NCI-H226 (cell line): Measurements from ENCODE around the gene INMT.

Experiments
- DNase-seq: peaks from one replicate; pipeline ENCODE4 v3.0.0-alpha.2; 2015

INMT gene

GRCh38 chr7:30729642-30730041, 22.3 kb upstream of the INMT start:
- DNase-seq, result no peak

DNA sequence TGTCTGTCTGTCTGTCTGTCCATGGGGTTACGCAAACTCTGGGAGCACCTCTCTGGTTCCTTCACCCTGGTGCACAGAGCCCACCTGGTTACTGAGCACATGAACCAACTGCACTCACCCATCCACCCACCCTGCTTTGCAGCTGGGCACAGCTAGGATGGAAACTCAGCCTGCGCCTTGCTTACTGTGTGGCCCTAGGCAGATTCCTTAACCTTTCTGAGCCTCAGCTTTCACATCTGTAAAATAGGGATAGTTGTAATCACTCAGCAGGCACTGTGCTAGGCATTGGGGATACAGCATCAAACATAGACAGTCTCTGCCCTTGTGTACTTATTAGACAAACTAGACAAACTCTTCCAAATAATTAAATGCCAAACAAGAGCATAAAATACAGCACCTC, 21.8 kb upstream of the INMT start:
- no peak for DNase-seq

DNA sequence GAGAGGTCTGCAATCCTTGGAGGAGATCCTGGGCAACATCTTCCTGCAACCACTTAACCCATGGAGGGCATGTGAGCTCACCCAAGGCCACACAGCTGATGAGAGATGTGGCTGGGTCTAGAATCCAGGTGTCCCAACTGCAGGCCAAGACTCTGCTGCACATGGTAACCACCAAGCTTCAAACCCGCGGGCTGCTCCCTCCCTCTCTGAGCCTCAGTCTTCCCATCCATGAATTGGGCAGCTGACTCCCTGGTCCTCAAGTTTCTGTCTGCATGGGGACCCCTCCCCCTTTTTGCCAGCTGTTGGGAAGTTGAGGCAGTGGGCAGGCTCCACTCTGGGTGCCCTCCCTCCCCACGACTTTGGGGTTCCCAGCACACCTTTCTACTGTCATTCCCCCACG, 20.9 kb upstream of the INMT start:
- no peak for DNase-seq

DNA sequence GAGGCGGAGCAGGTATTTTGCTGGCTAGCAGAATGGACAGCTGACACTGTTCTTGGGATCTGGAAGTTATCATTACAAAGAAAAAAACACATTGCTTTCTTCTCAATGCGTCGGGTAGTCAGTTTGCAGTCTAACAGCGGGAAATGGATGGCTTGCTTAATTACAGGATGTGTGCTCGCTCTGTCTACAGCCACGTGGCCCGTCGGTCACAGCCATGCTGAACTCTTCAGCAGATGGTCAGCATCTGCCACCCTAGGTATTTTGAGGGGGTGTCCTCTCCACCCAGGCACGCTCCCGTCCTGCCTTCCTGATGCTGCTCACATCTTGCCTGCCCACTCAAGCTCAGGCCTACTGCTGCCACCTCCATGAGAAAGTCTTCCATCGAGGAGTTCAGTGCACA, 20.4 kb upstream of the INMT start:
- DNase-seq, result no peak

DNA sequence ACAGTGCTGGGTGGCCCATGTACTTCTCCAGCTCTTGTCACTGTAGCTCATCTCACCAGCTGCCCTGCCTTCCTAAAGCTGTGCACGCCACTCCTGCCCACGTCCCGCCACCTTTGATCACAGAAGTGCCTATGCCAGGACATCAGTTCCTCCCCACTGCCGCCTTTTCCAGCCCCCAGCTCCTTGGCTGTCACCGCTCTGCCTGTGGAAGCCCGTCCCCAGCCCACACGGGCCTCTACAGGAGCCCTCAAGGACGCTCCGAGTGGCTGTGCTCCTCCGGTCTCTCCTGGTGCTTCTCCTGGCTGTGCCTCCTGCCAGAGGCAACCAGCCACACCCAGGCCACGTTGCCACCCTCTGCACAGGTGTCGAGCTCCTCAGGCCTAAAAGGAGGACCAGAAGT, 19.3 kb upstream of the INMT start:
- no peak for DNase-seq

DNA sequence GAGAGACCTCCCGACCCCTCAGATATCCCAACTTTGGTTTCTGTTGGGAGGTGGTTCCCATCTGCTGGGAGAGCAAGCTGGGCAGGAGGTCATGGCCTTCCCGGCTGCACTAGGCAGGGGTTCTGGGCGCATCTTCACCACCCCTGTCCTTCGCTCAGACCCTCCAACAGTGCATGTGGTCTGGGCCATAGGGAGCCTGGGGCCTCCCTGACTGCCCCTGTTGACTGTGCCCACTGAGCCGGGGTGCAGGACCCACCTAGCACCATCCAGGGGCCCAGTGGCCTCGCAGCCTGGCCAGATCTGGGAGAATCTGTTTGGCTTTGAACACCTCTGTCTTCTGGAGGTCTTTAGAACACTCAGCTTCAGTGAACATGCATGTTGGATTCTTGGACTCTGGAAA, 18.7 kb upstream of the INMT start:
- DNase-seq, result no peak

GRCh38 chr7:30733691-30734090, 18.2 kb upstream of the INMT start:
- no peak for DNase-seq

DNA sequence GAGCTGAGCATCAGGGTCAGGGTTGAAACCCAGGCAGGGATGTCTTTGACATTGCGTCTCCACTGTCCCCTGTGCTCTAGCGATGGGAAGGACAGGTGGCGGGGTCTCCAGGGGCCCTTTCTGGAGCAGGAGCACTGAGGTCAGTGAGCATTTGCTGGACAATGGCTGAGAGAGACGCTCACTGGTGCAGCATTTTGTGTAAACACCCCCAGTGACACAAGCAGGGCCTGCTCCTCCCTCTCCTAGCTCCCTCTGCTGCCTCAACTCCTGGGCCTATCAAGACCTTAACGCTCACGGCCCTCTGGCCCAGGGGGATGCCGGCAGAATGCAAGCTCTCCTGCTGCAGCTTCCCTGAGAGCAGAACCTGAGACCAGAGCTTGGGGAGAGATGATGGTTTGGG, 17.4 kb upstream of the INMT start:
- no peak for DNase-seq

DNA sequence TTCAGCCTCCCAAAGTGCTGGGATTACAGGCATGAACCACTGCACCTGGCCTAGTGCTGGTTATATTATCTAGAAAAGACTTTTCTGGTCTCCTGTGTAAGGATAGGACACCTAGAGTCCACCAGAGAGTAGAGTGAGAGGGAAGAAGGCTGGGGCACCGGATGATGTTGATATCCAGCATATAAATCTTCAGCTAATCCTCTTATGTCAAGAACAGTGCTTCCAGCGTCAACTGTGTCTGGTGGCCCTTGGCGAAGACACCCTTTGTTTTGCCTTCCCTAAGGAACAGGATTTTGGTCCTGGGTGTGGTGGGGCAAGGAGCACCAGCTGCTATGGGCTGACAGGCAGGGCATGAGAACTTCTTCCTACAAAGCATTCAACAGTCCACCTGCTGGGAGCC, 16.3 kb upstream of the INMT start:
- DNase-seq, result no peak

- no peak for DNase-seq
Observed at GRCh38 chr7:30736291-30736690, 15.6 kb upstream of the INMT start.

DNA sequence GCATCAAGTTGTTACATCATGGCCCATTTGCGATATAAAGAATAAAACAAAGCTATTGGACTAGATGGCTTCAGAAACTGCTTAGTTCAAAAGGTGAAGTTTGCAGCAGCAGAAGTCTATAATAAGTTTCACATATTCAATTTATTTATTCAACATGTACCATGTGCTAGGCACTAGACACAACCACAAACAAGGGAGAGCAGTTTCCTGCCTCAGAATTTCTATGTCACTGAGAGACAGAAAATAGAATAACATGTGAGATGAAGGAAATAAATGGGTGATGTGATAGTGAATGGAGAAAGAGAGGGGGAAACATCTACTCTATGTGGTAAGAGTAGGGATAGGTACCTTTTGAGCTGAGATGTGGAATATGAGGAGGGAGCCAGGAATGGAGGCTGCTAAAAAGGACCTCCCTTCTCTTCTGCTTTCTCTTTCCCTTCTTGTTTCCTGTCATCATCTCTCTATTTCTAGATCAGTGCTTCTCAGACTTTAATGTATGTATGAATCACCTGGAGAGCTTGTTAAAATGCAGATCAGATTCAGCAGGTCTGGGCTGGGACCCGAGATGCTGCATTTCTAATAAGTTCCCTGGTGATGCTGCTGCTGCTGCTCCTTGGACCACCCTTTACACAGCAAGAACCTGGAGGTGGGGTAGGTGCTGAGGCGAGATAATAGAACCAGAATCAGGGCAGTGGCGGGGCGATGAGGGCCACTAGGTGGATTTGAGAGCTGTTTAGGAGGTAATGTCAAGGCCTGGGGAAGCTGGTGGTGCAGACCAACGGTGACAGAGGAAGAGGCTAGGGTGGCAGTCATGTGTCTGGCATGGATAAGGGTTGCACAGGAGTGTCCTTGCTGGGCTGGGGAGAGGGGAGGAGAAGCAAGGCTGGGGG, 13.7 kb upstream of the INMT start:
- no peak for DNase-seq

GRCh38 chr7:30739691-30740090, 12.2 kb upstream of the INMT start:
- no peak for DNase-seq

- DNase-seq, result peak; percentile 57
Observed at GRCh38 chr7:30740417-30741181, 11.3 kb upstream of the INMT start.

DNA sequence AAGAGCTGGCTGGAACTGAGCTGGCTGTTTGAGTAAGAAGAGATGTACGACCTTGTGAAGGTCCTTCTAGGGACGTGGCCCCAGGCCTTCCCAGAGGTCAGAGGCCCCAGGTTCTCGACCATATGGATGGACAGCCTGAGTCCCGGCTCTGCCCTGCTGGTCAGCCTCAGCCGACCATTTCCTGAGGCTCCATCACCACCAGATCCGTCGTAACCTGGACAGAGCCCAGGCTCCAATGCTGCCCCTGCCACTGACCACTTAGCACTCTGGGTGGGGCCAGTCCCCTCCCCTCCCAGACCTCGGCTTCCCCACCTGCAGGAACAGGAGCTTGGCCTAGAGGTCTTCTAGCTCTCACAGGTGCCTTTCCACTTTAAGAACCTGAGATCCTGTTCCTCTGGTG, 10.6 kb upstream of the INMT start:
- DNase-seq, result no peak

GRCh38 chr7:30743371-30744074, 8.4 kb upstream of the INMT start:
- DNase-seq, result peak; percentile 62

DNA sequence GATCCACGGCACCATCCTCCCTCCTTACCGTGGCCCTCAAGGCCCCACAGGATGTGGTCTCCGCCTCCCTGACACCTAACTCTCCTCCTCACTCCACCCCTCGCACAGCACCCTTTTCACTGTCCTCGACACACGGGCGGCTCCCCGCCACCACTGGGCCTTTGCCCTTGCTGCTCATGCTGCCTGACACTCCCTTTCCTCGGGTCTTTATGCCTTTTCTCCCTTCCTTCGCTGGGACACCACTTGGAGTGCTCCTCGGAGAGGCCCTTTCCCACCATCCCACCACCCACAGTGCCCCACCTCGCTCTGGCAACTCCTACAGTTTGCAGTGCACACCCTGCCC, 7.9 kb upstream of the INMT start:
- DNase-seq, result no peak

DNA sequence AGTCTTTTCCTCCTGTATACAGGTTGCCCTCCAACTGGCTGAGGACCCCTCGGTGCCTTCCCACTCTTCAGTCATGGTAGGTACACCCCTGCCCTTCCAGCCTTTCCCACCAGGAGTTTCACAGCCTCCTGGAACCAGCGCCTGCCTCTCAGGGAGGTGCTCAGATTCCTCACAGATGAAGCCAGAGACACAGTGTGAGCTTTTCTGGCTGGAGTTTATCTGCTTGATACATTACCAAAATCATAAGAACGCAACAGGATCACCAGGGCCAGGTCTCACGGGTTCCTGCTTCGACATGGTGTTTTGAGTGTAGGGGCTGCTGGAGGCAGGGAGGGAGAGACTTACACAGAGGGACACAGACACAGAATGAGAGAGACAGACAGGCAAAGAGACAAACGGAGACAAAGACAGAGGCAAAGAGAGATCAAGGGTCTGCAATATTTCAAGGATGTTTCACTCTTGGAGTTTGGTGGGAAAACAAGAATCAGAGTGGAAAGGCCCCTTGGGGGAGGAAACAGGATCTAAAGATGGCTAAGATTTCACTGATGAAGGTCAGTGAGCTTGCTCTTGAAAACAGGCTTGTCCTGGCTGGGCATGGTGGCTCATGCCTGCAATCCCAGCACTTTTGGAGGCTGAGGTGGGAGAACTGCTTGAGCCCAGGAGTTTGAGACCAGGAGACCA, 6.5 kb upstream of the INMT start:
- no peak for DNase-seq

- no peak for DNase-seq
Observed at GRCh38 chr7:30750010-30750409, 1.9 kb upstream of the INMT start.

DNA sequence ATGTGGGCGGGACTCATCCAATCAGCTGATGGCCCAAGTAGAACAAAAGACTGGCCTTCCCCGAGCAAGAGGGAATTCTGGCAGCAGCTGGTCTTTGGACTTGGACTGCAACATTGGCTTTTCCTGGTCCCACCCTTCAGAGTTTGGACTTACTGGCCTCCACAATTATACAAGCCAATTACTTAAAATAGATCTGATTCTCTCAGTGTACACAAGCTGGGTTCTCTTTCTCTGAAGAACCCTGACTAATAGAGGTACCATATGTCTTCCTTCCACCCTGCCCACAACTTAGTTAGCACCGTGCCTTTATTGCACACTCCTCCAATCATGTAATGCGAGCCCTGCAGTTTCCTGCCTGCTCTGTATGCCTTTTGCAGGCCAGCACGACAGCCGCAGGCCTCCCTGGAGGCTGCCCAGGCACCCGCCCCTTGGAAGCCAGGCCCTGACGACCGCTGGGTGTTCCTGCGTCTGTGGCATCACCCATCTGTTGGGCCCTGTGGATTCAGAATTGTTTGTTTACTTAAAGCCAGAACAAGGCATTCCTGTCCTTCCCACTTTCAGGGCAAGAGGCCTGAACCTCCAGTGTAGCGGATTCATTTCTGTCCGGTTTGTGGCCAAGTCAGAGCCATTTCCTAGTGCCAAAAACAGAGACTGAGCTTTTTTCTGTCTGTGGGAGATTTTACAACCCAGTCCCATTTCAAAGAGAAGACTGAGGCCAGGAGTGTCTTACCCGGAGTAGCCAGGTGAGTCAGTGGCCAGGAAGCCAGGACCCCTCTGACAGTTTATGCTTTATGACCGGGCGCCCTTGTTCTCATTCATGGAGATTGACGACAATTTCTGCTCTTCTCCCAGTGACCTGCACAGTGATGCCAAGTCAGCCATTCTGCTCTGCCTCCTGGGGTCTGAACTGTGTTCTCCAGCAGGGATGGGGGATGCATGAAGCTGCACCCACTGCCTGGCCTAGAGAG, 968 bp upstream of the INMT start:
- DNase-seq, result no peak

- no peak for DNase-seq
Observed at GRCh38 chr7:30752484-30752883, 549 bp downstream of the INMT start.

DNA sequence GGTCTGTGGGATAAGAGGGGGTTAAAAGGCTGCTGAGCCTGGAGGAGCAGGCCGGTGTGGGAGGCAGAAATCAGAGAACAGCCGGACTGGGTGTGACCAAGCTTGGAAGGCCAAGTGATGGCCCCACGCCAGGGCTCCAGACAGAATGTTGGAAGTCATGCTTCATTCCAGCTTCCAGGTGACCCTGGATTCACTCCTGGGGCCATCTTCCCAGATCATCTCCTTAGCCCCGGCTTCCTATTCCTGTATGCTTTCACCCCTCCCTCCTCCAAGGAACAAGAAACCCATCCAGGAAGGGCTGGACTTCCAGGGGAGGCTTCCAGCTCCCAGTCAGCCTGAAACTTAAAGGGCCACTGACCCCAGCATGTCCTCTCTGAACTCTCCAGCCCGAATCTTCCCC, 1.0 kb downstream of the INMT start:
- DNase-seq, result peak; percentile 41

GRCh38 chr7:30754315-30754877, 2.5 kb downstream of the INMT start:
- no peak for DNase-seq
